H9 (cell line): Measurements from ENCODE around the gene TMEM242. TPM values are rescaled to one million over a fixed set of nuclear protein-coding genes. Genes with fewer than 3 reads are reported as not detected.

Source experiments
- DNase-seq: peaks from one replicate; pipeline ENCODE4 v3.0.0-alpha.2; 2017
- H2AFZ ChIP-seq: one replicate; pipeline ENCODE4 v1.6.1; 2013; ENCODE audit warnings: mild to moderate bottlenecking, low read length, control low read depth, moderate library complexity
- H2AK5ac ChIP-seq: 2 replicates; pipeline ENCODE4 v1.6.1; 2013; ENCODE audit warnings: low read length, control low read depth, mixed read lengths; ENCODE audit not compliant: insufficient read length
- H2BK120ac ChIP-seq: one replicate; pipeline ENCODE4 v1.6.1; 2013; ENCODE audit warnings: low read depth, mild to moderate bottlenecking, low read length, control low read depth, inconsistent platforms; ENCODE audit not compliant: poor library complexity, severe bottlenecking
- H2BK12ac ChIP-seq: 2 replicates; pipeline ENCODE4 v1.6.1; 2013; ENCODE audit warnings: low read length, control low read depth, mixed read lengths, low read depth; ENCODE audit not compliant: insufficient read length
- H2BK15ac ChIP-seq: 2 replicates; pipeline ENCODE4 v1.6.1; 2013; ENCODE audit warnings: low read depth, low read length, control low read depth
- H2BK20ac ChIP-seq: one replicate; pipeline ENCODE4 v1.6.1; 2013; ENCODE audit warnings: low read depth, mild to moderate bottlenecking, low read length, control low read depth, inconsistent platforms; ENCODE audit not compliant: poor library complexity, severe bottlenecking
- H2BK5ac ChIP-seq: 2 replicates; pipeline ENCODE4 v1.6.1; 2013; ENCODE audit warnings: low read length, control low read depth, mixed read lengths; ENCODE audit not compliant: insufficient read length
- H3K14ac ChIP-seq: 2 replicates; pipeline ENCODE4 v1.6.1; 2013; ENCODE audit warnings: low read length, control low read depth; ENCODE audit not compliant: insufficient read depth
- H3K18ac ChIP-seq: 2 replicates; pipeline ENCODE4 v1.6.1; 2013; ENCODE audit warnings: low read depth, mild to moderate bottlenecking, mixed read lengths, low read length, control low read depth; ENCODE audit not compliant: insufficient read length
- H3K23ac ChIP-seq: 2 replicates; pipeline ENCODE4 v1.6.1; 2013; ENCODE audit warnings: low read length, control low read depth, mixed read lengths, low read depth; ENCODE audit not compliant: insufficient read length
- H3K23me2 ChIP-seq: 2 replicates; pipeline ENCODE4 v1.6.1; 2013; ENCODE audit warnings: low read depth, mild to moderate bottlenecking, mixed read lengths, low read length, control low read depth; ENCODE audit not compliant: insufficient read length, poor library complexity, severe bottlenecking
- H3K27ac ChIP-seq: 2 replicates; pipeline ENCODE4 v1.5.1; 2013; ENCODE audit warnings: low read length, control low read depth, mixed read lengths, low read depth; ENCODE audit not compliant: insufficient read length
- H3K27me3 ChIP-seq: 2 replicates; pipeline ENCODE4 v1.6.1; 2013; ENCODE audit warnings: low read length, control low read depth, inconsistent platforms; ENCODE audit not compliant: insufficient read depth
- H3K4ac ChIP-seq: 2 replicates; pipeline ENCODE4 v1.6.1; 2013; ENCODE audit warnings: low read depth, mild to moderate bottlenecking, control low read depth, inconsistent platforms, low read length, moderate library complexity
- H3K4me1 ChIP-seq: 2 replicates; pipeline ENCODE4 v1.6.1; 2013; ENCODE audit warnings: low read length, control low read depth, inconsistent platforms; ENCODE audit not compliant: insufficient read depth
- H3K4me2 ChIP-seq: 2 replicates; pipeline ENCODE4 v1.6.1; 2013; ENCODE audit warnings: low read length, control low read depth, mixed read lengths; ENCODE audit not compliant: insufficient read length, insufficient read depth
- H3K56ac ChIP-seq: 2 replicates; pipeline ENCODE4 v1.6.1; 2013; ENCODE audit warnings: low read depth, mild to moderate bottlenecking, mixed read lengths, low read length, control low read depth; ENCODE audit not compliant: insufficient read length
- H3K79me1 ChIP-seq: 2 replicates; pipeline ENCODE4 v1.6.1; 2013; ENCODE audit warnings: low read depth, mild to moderate bottlenecking, moderate library complexity, low read length, control low read depth, inconsistent platforms; ENCODE audit not compliant: insufficient read depth, poor library complexity, severe bottlenecking
- H3K79me2 ChIP-seq: 2 replicates; pipeline ENCODE4 v1.6.1; 2013; ENCODE audit warnings: low read length, control low read depth, inconsistent platforms; ENCODE audit not compliant: insufficient read depth
- H3K9ac ChIP-seq: 2 replicates; pipeline ENCODE4 v1.6.1; 2013; ENCODE audit warnings: low read length, control low read depth, mixed read lengths; ENCODE audit not compliant: insufficient read length; ENCODE audit errors: extremely low read depth
- H3K9me3 ChIP-seq: one replicate; pipeline ENCODE4 v1.6.1; 2013; ENCODE audit warnings: low read depth, low read length, inconsistent platforms; ENCODE audit not compliant: control insufficient read depth
- H3T11ph ChIP-seq: one replicate; pipeline ENCODE4 v1.6.1; 2013; ENCODE audit warnings: mild to moderate bottlenecking, low read length, control low read depth, inconsistent platforms
- H4K20me1 ChIP-seq: one replicate; pipeline ENCODE4 v1.6.1; 2013; ENCODE audit not compliant: control insufficient read depth, insufficient read length, insufficient read depth
- H4K5ac ChIP-seq: 2 replicates; pipeline ENCODE4 v1.6.1; 2013; ENCODE audit warnings: low read depth, mild to moderate bottlenecking, mixed read lengths, low read length, control low read depth; ENCODE audit not compliant: insufficient read length
- H4K8ac ChIP-seq: replicated peaks from 2 replicates; pipeline ENCODE4 v1.6.1; 2013; ENCODE audit warnings: low read length, control low read depth, mixed read lengths, low read depth; ENCODE audit not compliant: insufficient read length
- H4K91ac ChIP-seq: 2 replicates; pipeline ENCODE4 v1.6.1; 2013; ENCODE audit warnings: low read depth, mild to moderate bottlenecking, moderate library complexity, mixed read lengths, low read length, control low read depth; ENCODE audit not compliant: insufficient read length
- H3K27ac Mint-ChIP-seq, 3 experiments: 2 replicates in 2 of 3; 3 replicates in 1 of 3; pipeline ENCODE4 v1.8.0; 2020 to 2021; ENCODE audit warnings: mixed read lengths in 3 of 3, mild to moderate bottlenecking in 1 of 3, moderate library complexity in 1 of 3
- H3K27me3 Mint-ChIP-seq: 2 replicates; pipeline ENCODE4 v1.8.0; 2021; ENCODE audit warnings: low read depth, mild to moderate bottlenecking, moderate library complexity, mixed read lengths
- H3K36me3 Mint-ChIP-seq, 3 experiments: 2 replicates in 2 of 3; 3 replicates in 1 of 3; pipeline ENCODE4 v1.8.0; 2020 to 2021; ENCODE audit warnings: low read depth in 3 of 3, mixed read lengths in 3 of 3; ENCODE audit not compliant: insufficient read depth in 1 of 3
- H3K4me1 Mint-ChIP-seq, 2 experiments: 2 replicates each; pipeline ENCODE4 v1.8.0; 2020; ENCODE audit warnings: mixed read lengths in 2 of 2
- H3K4me3 Mint-ChIP-seq, 2 experiments: 2 replicates in 1 of 2; 3 replicates in 1 of 2; pipeline ENCODE4 v1.8.0; 2020 to 2021; ENCODE audit warnings: mild to moderate bottlenecking in 2 of 2, mixed read lengths in 2 of 2, moderate library complexity in 1 of 2
- H3K9me3 Mint-ChIP-seq, 2 experiments: 2 replicates in 1 of 2; 3 replicates in 1 of 2; pipeline ENCODE4 v1.8.0; 2020; ENCODE audit warnings: mild to moderate bottlenecking in 2 of 2, mixed read lengths in 2 of 2, moderate library complexity in 1 of 2
- CTCF ChIP-seq: fragments of 200-600 bp; sonication (generic); conservative IDR thresholded peaks from 3 replicates; pipeline ENCODE4 v1.8.0; 2021; ENCODE audit warnings: antibody characterized with exemption, mild to moderate bottlenecking
- WGBS: extraction: QIAGEN DNeasy Blood & Tissue Kit; methylation state at CpG from one replicate; pipeline ENCODE4 v1.1.7; 2013; ENCODE audit warnings: missing lambda C conversion rate, low lambda C conversion rate, mixed read lengths; ENCODE audit not compliant: insufficient read length; ENCODE audit errors: extremely low coverage; 5-methylcytosine and 5-hydroxymethylcytosine counted together
- total RNA-seq: library from RNA; stranded (reverse); gene quantifications from 2 replicates; pipeline ENCODE4 v1.2.1, GENCODE V29; 2021

Gene TMEM242
- total RNA-seq, 1 experiment from 2014 or later: 10.5 TPM

GRCh38 chr6:157270308-157270707 lies 53.0 kb downstream of the TMEM242 start:
- Histone ChIP-seq H3K4me1 (no peaks in the 10 kb centered on the region), H3K4ac (no peak overlapping the region), H4K5ac (no peak overlapping the region), H3K14ac (no peak overlapping the region), H2BK120ac (no peak overlapping the region), H3K9ac (no peak overlapping the region), H4K20me1 (peaks cover 2% of the 10 kb centered on the region), H3K27me3 (no peaks in the 10 kb centered on the region; the same call in 1 of the 2 replicates), H2AFZ (no peak overlapping the region), H3K23me2 (peaks cover 4% of the 10 kb centered on the region), H4K91ac (no peak overlapping the region), H3K56ac (no peak overlapping the region), H3K18ac (no peak overlapping the region), H3K4me2 (no peak overlapping the region), H3T11ph (no peak overlapping the region), H3K79me2 (no peaks in the 10 kb centered on the region), H2BK12ac (no peak overlapping the region), H2BK15ac (no peak overlapping the region), H3K27ac (no peak overlapping the region), H2AK5ac (no peak overlapping the region), H4K8ac (no peak overlapping the region), H2BK20ac (no peak overlapping the region), H3K23ac (no peak overlapping the region), H2BK5ac (no peak overlapping the region), H3K79me1 (no peaks in the 10 kb centered on the region), H3K9me3 (no peaks in the 10 kb centered on the region)
- H3K27me3 Mint-ChIP-seq: peaks cover 15% of the 10 kb centered on the region
- H3K9me3 Mint-ChIP-seq: peaks cover 7 to 8% of the 10 kb centered on the region in 2 experiments
- no CpG with 5 or more reads among the region's 1 CpG for WGBS
- peak overlapping the region in 1 of 2 experiments; percentile 1; a peak in 1 of 5 replicates for H3K4me3 Mint-ChIP-seq
- no peak overlapping the region for H3K27ac Mint-ChIP-seq
- peak; percentile 8 for DNase-seq
- peaks cover 2 to 9% (median 7%) of the 10 kb centered on the region in 3 experiments; a peak in 6 of 7 replicates for H3K36me3 Mint-ChIP-seq
- no peak for TF ChIP-seq CTCF
- peaks cover 15 to 16% of the 10 kb centered on the region in 2 experiments for H3K4me1 Mint-ChIP-seq
